WTC11 (cell line): Measurements from ENCODE around the gene GALNT18. TPM values are rescaled to one million over a fixed set of nuclear protein-coding genes. Genes with fewer than 3 reads are reported as not detected.

ENCODE experiments used
- ATAC-seq: fragments of 200-7000 bp; cut with Tn5 transposase; 2 replicates; pipeline ENCODE4 v1.10.0; 2021; ENCODE audit warnings: mild to moderate bottlenecking, moderate library complexity
- CTCF ChIA-PET: fragments of 300-600 bp; sonication (Branson Sonifier 250); formaldehyde crosslinking; loops from one replicate; lab custom pipeline; 2021; ENCODE audit warnings: antibody characterized with exemption; lab: Charles Lee
- POLR2A ChIA-PET: fragments of 350-600 bp; sonication (Branson Sonifier 250); formaldehyde crosslinking; loops from one replicate; lab custom pipeline; 2021; ENCODE audit warnings: antibody characterized with exemption; lab: Charles Lee
- DNase-seq: peaks from one replicate; pipeline ENCODE4 v3.0.0; 2021; ENCODE audit warnings: low spot score
- H3K27ac Mint-ChIP-seq: 2 replicates; pipeline ENCODE4 v1.8.0; 2021; ENCODE audit warnings: mixed read lengths
- H3K27me3 Mint-ChIP-seq: 2 replicates; pipeline ENCODE4 v1.8.0; 2021; ENCODE audit warnings: low read depth, mild to moderate bottlenecking, moderate library complexity, mixed read lengths
- H3K36me3 Mint-ChIP-seq: 2 replicates; pipeline ENCODE4 v1.8.0; 2021; ENCODE audit warnings: mixed read lengths
- H3K4me1 Mint-ChIP-seq: 2 replicates; pipeline ENCODE4 v1.8.0; 2022; ENCODE audit warnings: mixed read lengths
- H3K4me3 Mint-ChIP-seq: 2 replicates; pipeline ENCODE4 v1.8.0; 2021; ENCODE audit warnings: mild to moderate bottlenecking, moderate library complexity, mixed read lengths
- H3K9me3 Mint-ChIP-seq: 2 replicates; pipeline ENCODE4 v1.8.0; 2021; ENCODE audit warnings: mixed read lengths
- AFF4 ChIP-seq: sonication (generic); formaldehyde crosslinking; IDR thresholded peaks from 2 replicates; pipeline ENCODE4 v1.8.1; 2023; ENCODE audit warnings: mild to moderate bottlenecking, missing genetic modification reagents, borderline replicate concordance
- AR ChIP-seq: fragments of 250-450 bp; sonication (Bioruptor Pico); IDR thresholded peaks from 2 replicates; pipeline ENCODE4 v1.9.0; 2021; ENCODE audit warnings: mild to moderate bottlenecking
- ATF1 ChIP-seq: sonication (generic); formaldehyde crosslinking; IDR thresholded peaks from 2 replicates; pipeline ENCODE4 v1.8.1; 2023; ENCODE audit warnings: mild to moderate bottlenecking, moderate library complexity, missing genetic modification reagents
- ATF6 ChIP-seq: sonication (generic); formaldehyde crosslinking; IDR thresholded peaks from 2 replicates; pipeline ENCODE4 v1.8.1; 2023; ENCODE audit warnings: mild to moderate bottlenecking, missing genetic modification reagents
- CREM ChIP-seq: sonication (generic); formaldehyde crosslinking; IDR thresholded peaks from 2 replicates; pipeline ENCODE4 v1.8.1; 2022; ENCODE audit warnings: mild to moderate bottlenecking, missing genetic modification reagents, moderate library complexity
- E2F1 ChIP-seq: sonication (generic); formaldehyde crosslinking; IDR thresholded peaks from 2 replicates; pipeline ENCODE4 v1.8.0; 2022; ENCODE audit warnings: mild to moderate bottlenecking, missing genetic modification reagents
- FOXJ3 ChIP-seq: sonication (generic); formaldehyde crosslinking; IDR thresholded peaks from 2 replicates; pipeline ENCODE4 v1.9.0; 2021; ENCODE audit warnings: missing genetic modification reagents, mild to moderate bottlenecking, borderline replicate concordance
- FOXP1 ChIP-seq: sonication (generic); formaldehyde crosslinking; IDR thresholded peaks from 2 replicates; pipeline ENCODE4 v1.8.0; 2022; ENCODE audit warnings: missing genetic modification reagents, mild to moderate bottlenecking, moderate library complexity, borderline replicate concordance
- HMGXB4 ChIP-seq: sonication (generic); formaldehyde crosslinking; IDR thresholded peaks from 2 replicates; pipeline ENCODE4 v1.8.1; 2023; ENCODE audit warnings: mild to moderate bottlenecking, moderate library complexity, missing genetic modification reagents
- KAT7 ChIP-seq: sonication (generic); formaldehyde crosslinking; IDR thresholded peaks from 2 replicates; pipeline ENCODE4 v1.8.1; 2023; ENCODE audit warnings: missing genetic modification reagents, mild to moderate bottlenecking, borderline replicate concordance
- MAX ChIP-seq: sonication (generic); formaldehyde crosslinking; IDR thresholded peaks from 2 replicates; pipeline ENCODE4 v1.8.0; 2022; ENCODE audit warnings: mild to moderate bottlenecking, missing genetic modification reagents
- NFE2L1 ChIP-seq: sonication (generic); formaldehyde crosslinking; IDR thresholded peaks from 2 replicates; pipeline ENCODE4 v1.8.1; 2023; ENCODE audit warnings: missing genetic modification reagents
- RELA ChIP-seq: sonication (generic); formaldehyde crosslinking; IDR thresholded peaks from 2 replicates; pipeline ENCODE4 v1.8.1; 2022; ENCODE audit warnings: missing genetic modification reagents, mild to moderate bottlenecking, borderline replicate concordance
- RORB ChIP-seq: fragments of 250-450 bp; sonication (Bioruptor Pico); IDR thresholded peaks from 2 replicates; pipeline ENCODE4 v1.9.0; 2021; ENCODE audit warnings: mild to moderate bottlenecking
- SOX15 ChIP-seq: fragments of 250-450 bp; sonication (Bioruptor Pico); IDR thresholded peaks from 2 replicates; pipeline ENCODE4 v1.9.0; 2021; ENCODE audit warnings: mild to moderate bottlenecking
- TCF7 ChIP-seq: sonication (generic); formaldehyde crosslinking; IDR thresholded peaks from 2 replicates; pipeline ENCODE4 v1.8.0; 2022; ENCODE audit warnings: mild to moderate bottlenecking, low read depth, missing genetic modification reagents, moderate library complexity
- ZNF138 ChIP-seq: sonication (generic); formaldehyde crosslinking; conservative IDR thresholded peaks from 2 replicates; pipeline ENCODE4 v1.8.1; 2022; ENCODE audit warnings: mild to moderate bottlenecking, moderate library complexity, missing genetic modification reagents
- ZNF232 ChIP-seq: sonication (generic); formaldehyde crosslinking; IDR thresholded peaks from 2 replicates; pipeline ENCODE4 v1.8.0; 2022; ENCODE audit warnings: mild to moderate bottlenecking, missing genetic modification reagents
- ZNF281 ChIP-seq: sonication (generic); formaldehyde crosslinking; IDR thresholded peaks from 2 replicates; pipeline ENCODE4 v1.8.0; 2023; ENCODE audit warnings: mild to moderate bottlenecking, missing genetic modification reagents
- ZNF423 ChIP-seq: fragments of 250-450 bp; sonication (Bioruptor Pico); IDR thresholded peaks from 2 replicates; pipeline ENCODE4 v2.1.2; 2022; ENCODE audit warnings: mild to moderate bottlenecking, moderate library complexity
- ZSCAN18 ChIP-seq: fragments of 250-450 bp; sonication (Bioruptor Pico); IDR thresholded peaks from 2 replicates; pipeline ENCODE4 v2.1.2; 2022; ENCODE audit warnings: mild to moderate bottlenecking, moderate library complexity
- total RNA-seq: library from RNA; stranded (reverse); gene quantifications from 3 replicates; pipeline ENCODE4 v1.2.3, GENCODE V29; 2021

GALNT18 gene
- total RNA-seq, 1 experiment from 2014 or later, result 5.0 TPM

GRCh38 chr11:11290354-11290753 lies 331.5 kb downstream of the GALNT18 start:
- TF ChIP-seq CREM (CRISPR knock-in tag) (no peak), FOXJ3 (no peak), ZNF423 (CRISPR knock-in tag) (no peak), SOX15 (no peak), ZNF138 (CRISPR knock-in tag) (no peak), ZNF281 (CRISPR knock-in tag) (no peak), ZSCAN18 (CRISPR knock-in tag) (no peak), ATF6 (CRISPR knock-in tag) (no peak), E2F1 (no peak), ZNF232 (no peak), KAT7 (CRISPR knock-in tag) (no peak), NFE2L1 (CRISPR knock-in tag) (no peak), TCF7 (CRISPR knock-in tag) (no peak), AR (CRISPR knock-in tag) (no peak), RORB (no peak)
- Mint-ChIP-seq H3K9me3 (no peaks in the 10 kb centered on the region), H3K36me3 (no peaks in the 10 kb centered on the region), H3K27ac (no peak overlapping the region), H3K4me3 (no peak overlapping the region), H3K27me3 (no peaks in the 10 kb centered on the region; the same call in 1 of the 2 replicates), H3K4me1 (no peaks in the 10 kb centered on the region)
- ChIA-PET POLR2A (no interaction called here), CTCF (no interaction called here)
- DNase-seq, result no peak
- ATAC-seq, result no peak

GRCh38 chr11:11289669-11290068 lies 332.1 kb downstream of the GALNT18 start:
- ChIA-PET CTCF (no interaction called here), POLR2A (no interaction called here)
- Mint-ChIP-seq H3K27me3 (no peaks in the 10 kb centered on the region; the same call in 1 of the 2 replicates), H3K4me3 (no peak overlapping the region), H3K36me3 (no peaks in the 10 kb centered on the region), H3K27ac (no peak overlapping the region), H3K9me3 (no peaks in the 10 kb centered on the region), H3K4me1 (no peaks in the 10 kb centered on the region)
- no peak for DNase-seq
- ATAC-seq, result no peak
- TF ChIP-seq AFF4 (CRISPR knock-in tag) (no peak), MAX (CRISPR knock-in tag) (no peak), FOXP1 (no peak), RELA (CRISPR knock-in tag) (no peak), ATF1 (CRISPR knock-in tag) (no peak), HMGXB4 (no peak)
